MCF 10A (cell line): ENCODE results near the gene ITGA6. TPM values are rescaled to one million over a fixed set of nuclear protein-coding genes. Genes with fewer than 3 reads are reported as not detected.

Experiments
- BruUV-seq: library from RNA; stranded (reverse); fragments of 400-500 nt; replicated peaks from 2 replicates; lab custom pipeline; 2021; lab: Mats Ljungman, UMichigan
- CTCF ChIA-PET: fragments of 300-600 bp; sonication (Branson Sonifier 250); formaldehyde crosslinking; extraction: SDS; loops from one replicate; lab custom pipeline; 2021; ENCODE audit warnings: antibody characterized with exemption, inconsistent platforms; lab: Yijun Ruan, JAX
- POLR2A ChIA-PET: fragments of 300-600, 350-650 bp; sonication (Branson Sonifier 250); formaldehyde crosslinking; extraction: SDS; loops from one replicate; lab custom pipeline; 2020; ENCODE audit warnings: antibody characterized with exemption, inconsistent platforms; lab: Yijun Ruan, JAX
- DNase-seq: peaks from one replicate; pipeline ENCODE4 v3.0.0-alpha.2; 2018; ENCODE audit not compliant: unreplicated experiment
- H3K27ac Mint-ChIP-seq: one replicate; pipeline ENCODE4 v1.8.0; 2022; ENCODE audit warnings: mild to moderate bottlenecking, low read depth, mixed read lengths; ENCODE audit not compliant: unreplicated experiment
- H3K27me3 Mint-ChIP-seq: one replicate; pipeline ENCODE4 v1.8.0; 2022; ENCODE audit warnings: mixed read lengths; ENCODE audit not compliant: insufficient read depth, unreplicated experiment
- H3K36me3 Mint-ChIP-seq: one replicate; pipeline ENCODE4 v1.8.0; 2022; ENCODE audit warnings: mild to moderate bottlenecking, moderate library complexity, mixed read lengths; ENCODE audit not compliant: insufficient read depth, unreplicated experiment
- H3K4me1 Mint-ChIP-seq: one replicate; pipeline ENCODE4 v1.8.0; 2022; ENCODE audit warnings: mixed read lengths; ENCODE audit not compliant: insufficient read depth, unreplicated experiment
- H3K4me3 Mint-ChIP-seq: one replicate; pipeline ENCODE4 v1.8.0; 2022; ENCODE audit warnings: mild to moderate bottlenecking, moderate library complexity, mixed read lengths; ENCODE audit not compliant: unreplicated experiment
- H3K9me3 Mint-ChIP-seq: one replicate; pipeline ENCODE4 v1.8.0; 2022; ENCODE audit warnings: mixed read lengths; ENCODE audit not compliant: unreplicated experiment
- CTCF ChIP-seq: fragments of 200-600 bp; IDR thresholded peaks from one replicate; pipeline ENCODE4 v1.8.0; 2022; ENCODE audit warnings: antibody characterized with exemption, mild to moderate bottlenecking; ENCODE audit not compliant: unreplicated experiment
- intact Hi-C: fragments of 100-400 bp; cut with micrococcal nuclease; formaldehyde crosslinking; loops from 2 replicates; pipeline ENCODE4 v1.14.1; 2022
- total RNA-seq: library from RNA; stranded (reverse); gene quantifications from 2 replicates; pipeline ENCODE4 v1.2.3, GENCODE V29; 2022

The ITGA6 gene
- total RNA-seq, 1 experiment from 2014 or later, result 315 TPM

GRCh38 chr2:172460780-172461201 lies 33.4 kb downstream of the ITGA6 start:
- DNase-seq, result peak; percentile 81
- TF ChIP-seq CTCF, result no peak
- Mint-ChIP-seq H3K9me3 (no peaks in the 10 kb centered on the region), H3K4me3 (peak overlapping the region; percentile 39), H3K36me3 (peaks cover 18% of the 10 kb centered on the region), H3K4me1 (peaks cover 80% of the 10 kb centered on the region), H3K27ac (peak overlapping the region; percentile 95), H3K27me3 (no peaks in the 10 kb centered on the region)
- ChIA-PET CTCF (interaction anchor here (0.6 to 13.7 kb wide), 29 partner anchors 23 to 650 kb away, joined by 3 to 536 read pairs (median 7); partner anchors contain the start of gene ITGA6), POLR2A (interaction anchor here (0.8 to 13.3 kb wide), 25 partner anchors 9 to 288 kb away, joined by 3 to 350 read pairs (median 8); partner anchors contain the start of gene ITGA6)
- intact Hi-C loops, result loop anchor here (10.0 kb wide), 2 partner anchors 256 to 506 kb away; no protein-coding TSS in a partner anchor
- no TSS peak for BruUV-seq

DNA sequence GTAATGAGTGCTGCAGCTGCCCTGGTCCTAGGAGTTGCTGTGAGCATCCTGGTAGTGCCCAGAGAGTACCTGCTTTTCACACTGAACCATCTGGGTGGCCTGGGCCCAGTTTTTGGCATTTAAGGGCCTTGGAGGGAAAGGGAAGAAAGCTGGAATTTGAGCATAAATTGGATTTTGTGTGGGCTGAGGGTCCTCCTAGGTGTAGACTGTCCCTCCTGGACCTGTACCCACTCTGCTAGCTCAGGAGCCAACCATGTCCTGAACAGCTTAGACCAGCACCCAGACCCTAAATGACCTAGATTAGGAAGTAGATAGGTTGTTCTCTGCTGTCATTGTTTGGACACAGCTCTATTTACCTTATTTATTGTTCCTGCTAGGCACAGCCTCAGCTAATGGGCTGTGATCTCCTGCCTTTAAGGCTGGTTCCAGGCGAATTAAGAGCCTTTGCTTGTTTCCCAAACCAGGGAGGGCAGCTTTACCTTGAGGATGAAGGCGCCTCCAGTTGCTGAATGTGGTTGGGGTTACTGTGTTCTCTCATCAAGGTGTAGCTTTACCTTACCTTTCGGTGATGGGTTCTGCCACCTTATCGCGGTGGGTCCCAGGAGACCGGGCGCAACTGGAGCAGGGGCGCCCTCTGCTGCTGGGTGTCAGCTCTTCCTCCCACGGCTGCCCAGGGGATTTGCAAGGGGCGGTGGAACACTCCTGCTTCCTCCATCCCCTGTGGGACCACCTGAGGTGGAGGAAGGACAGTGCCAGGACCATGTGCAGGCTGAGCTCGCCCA lies 34.4 kb downstream of the ITGA6 start:
- TF ChIP-seq CTCF, result peak; percentile 94
- BruUV-seq, result no TSS peak
- Mint-ChIP-seq H3K4me1 (peaks cover 76% of the 10 kb centered on the region), H3K9me3 (no peaks in the 10 kb centered on the region), H3K27ac (peak overlapping the region; percentile 95), H3K36me3 (peaks cover 24% of the 10 kb centered on the region), H3K27me3 (no peaks in the 10 kb centered on the region), H3K4me3 (peak overlapping the region; percentile 39)
- intact Hi-C loops, result loop anchor here (1.0 to 10.0 kb wide), 3 partner anchors 32 to 507 kb away; no protein-coding TSS in a partner anchor
- CTCF ChIA-PET, result interaction anchor here (0.6 to 13.7 kb wide), 59 partner anchors 10 to 1356 kb away, joined by 3 to 536 read pairs (median 5); partner anchors contain the start of genes DLX2 and ITGA6
- POLR2A ChIA-PET, result interaction anchor here (0.6 to 13.3 kb wide), 27 partner anchors 10 to 1863 kb away, joined by 3 to 350 read pairs (median 8); partner anchors contain the start of gene ITGA6
- DNase-seq, result peak; percentile 75

DNA sequence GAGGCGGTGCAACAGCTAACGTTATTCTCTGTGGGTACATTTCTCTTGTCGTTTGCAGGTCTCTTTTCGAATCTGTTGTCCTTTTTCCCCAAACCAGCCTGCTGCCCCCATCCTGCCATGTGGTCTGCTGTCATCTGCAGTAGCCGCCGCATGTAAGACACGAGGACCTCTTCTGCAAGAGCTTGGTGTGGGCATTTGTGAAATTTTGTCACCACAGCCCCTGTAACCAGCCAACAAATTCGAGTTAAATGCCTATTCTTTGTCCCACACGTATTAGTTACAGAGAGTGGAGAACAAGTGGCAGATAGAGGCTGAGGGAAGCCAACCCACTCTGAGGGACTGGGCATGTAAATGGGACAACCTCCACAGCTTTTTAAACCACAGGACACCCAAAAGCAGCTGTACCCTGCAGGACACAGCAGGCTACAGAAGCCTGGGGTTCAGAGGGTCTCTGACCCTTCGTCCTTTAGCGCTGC lies 35.0 kb downstream of the ITGA6 start:
- H3K36me3 Mint-ChIP-seq, result peaks cover 24% of the 10 kb centered on the region
- H3K4me3 Mint-ChIP-seq, result no peak overlapping the region
- peaks cover 80% of the 10 kb centered on the region for H3K4me1 Mint-ChIP-seq
- DNase-seq, result no peak
- H3K9me3 Mint-ChIP-seq, result no peaks in the 10 kb centered on the region
- peak overlapping the region; percentile 95 for H3K27ac Mint-ChIP-seq
- no peak for TF ChIP-seq CTCF
- no peaks in the 10 kb centered on the region for H3K27me3 Mint-ChIP-seq
- intact Hi-C loops, result loop anchor here (1.0 to 10.0 kb wide), 3 partner anchors 33 to 508 kb away; no protein-coding TSS in a partner anchor
- no TSS peak for BruUV-seq
- ChIA-PET CTCF (interaction anchor here (0.6 to 13.7 kb wide), 40 partner anchors 9 to 470 kb away, joined by 3 to 536 read pairs (median 5); partner anchors contain the start of genes DLX2 and ITGA6), POLR2A (interaction anchor here (0.6 to 13.3 kb wide), 17 partner anchors 13 to 1862 kb away, joined by 3 to 350 read pairs (median 13); partner anchors contain the start of gene ITGA6)
